NOMO-1 treated with DMSO at 0.1 percent for 48 hours (cell line): ENCODE results near the gene KIAA0232.
A peak's percentile ranks its signal among the peaks of the same experiment; 100 is the strongest.
"Not testable (repeated sequence)": the region's sequence is repeated elsewhere in the genome, so short reads cannot be mapped to it uniquely, and the experiment has no call there.

ENCODE experiments used
- DNase-seq: peaks from one replicate; lab custom pipeline; 2025; ENCODE audit not compliant: unreplicated experiment; lab: John Stamatoyannopoulos, UW

Gene KIAA0232

DNA sequence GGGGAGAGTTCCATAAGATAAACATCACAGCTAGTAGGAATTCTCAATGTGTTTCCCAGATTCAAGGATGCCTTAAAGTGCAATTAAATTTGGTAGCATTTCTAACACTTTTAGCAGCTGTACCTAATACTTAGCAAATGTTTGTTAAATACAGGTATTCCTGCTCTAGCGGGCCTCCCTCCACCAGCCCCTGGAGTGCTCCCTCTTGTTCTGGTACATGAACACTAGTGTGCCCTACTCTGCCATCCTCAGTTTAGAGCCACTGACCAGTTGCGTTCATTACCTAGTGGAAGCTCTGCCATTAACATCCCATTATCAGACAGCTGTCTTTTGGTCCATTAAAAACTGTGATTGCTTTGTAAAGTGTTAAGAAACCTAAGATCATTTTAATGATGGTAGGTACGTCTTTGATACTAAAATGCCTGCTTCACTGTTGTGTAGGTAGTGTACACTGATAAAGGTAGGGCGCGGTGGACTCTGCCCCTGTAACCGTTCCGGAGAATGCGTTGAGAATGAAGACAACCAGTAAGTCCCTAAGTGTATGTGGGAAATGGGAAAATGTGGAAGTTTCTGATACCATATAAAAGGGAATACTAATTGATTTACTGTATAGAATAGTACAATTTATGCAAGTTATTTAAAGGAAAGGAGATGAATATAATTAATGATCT, 21.7 kb downstream of the KIAA0232 start:
- DNase-seq: no peak

- DNase-seq: peak; percentile 21
Measured at GRCh38 chr4:6806924-6807626, 24.5 kb downstream of the KIAA0232 start.

- DNase-seq: no peak
Measured at GRCh38 chr4:6808259-6808658, 25.7 kb downstream of the KIAA0232 start.

DNA sequence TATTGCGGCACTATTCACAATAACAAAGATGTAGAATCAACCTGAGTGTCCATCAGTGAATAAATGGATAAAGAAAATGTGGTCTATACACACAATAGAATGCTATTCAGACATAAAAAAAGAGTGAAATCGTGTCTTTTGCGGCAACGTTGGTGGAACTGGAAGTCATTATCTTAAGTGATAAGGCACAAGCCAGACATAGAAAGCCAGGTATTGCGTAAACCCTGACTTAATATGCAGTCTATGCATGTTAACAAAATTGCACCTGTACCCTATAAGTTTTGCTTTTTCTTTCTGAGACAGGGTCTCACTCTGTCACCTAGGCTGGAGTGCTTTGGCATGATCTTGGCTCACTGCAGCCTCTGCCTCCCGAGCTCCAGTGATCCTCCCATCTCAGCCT, 28.6 kb downstream of the KIAA0232 start:
- DNase-seq: peak; percentile 54

GRCh38 chr4:6812766-6813165, 30.2 kb downstream of the KIAA0232 start:
- DNase-seq: peak; percentile 67

- no peak for DNase-seq
Measured at GRCh38 chr4:6813725-6814124, 31.2 kb downstream of the KIAA0232 start.

DNA sequence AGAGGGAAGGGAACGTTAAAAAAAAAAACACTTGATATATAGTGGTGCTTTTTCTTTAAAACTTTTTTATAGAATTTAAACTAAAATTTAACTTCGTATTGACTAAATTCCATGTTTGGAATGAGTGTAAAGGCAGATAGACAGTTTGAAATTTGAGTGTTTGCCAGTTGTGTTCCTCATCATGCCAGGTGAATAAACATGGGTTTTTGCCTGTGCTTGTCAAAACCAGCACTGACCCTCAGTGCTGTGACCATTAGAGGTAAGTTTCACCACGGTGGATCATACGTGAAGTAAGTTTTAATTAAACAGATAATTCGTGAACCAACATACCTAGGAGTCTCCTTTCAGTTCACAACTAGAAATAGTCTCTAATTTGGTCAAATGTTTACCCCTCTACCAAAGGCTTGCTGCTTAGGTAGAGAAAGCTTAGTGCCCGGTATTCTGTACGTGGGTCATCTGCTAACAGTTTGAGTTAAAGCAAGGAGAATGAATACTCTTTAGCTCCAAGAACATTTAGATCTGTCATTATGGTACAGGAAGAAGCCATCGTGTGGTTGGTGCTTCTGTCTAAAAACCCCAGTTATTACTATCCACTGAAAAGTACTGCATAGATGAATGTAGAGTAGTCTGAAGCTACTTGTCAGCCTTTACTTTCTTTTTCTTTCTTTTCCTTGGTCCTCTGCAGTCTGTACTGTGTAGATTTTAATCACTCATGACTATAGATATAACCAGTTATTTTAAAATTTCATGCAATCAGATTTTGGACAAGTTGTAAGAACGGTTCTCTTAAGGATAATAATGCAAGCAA, 32.7 kb downstream of the KIAA0232 start:
- DNase-seq: no peak

DNA sequence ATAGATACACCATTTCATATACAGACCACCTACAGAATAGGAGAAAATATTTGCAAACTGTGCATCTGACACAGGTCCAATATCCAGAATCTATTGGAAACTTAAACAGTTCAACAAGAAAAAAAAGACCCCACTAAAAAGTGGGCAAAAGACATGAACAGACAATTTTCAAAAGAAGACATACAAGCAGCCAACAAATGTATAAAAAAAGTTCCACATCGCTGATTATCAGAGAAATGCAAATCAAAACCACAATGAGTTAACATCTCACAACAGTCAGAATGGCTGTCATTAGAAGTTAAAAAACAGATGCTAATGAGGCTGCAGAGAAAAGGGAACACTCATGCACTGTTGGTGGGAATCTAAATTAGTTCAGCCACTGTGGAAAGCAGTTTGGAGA, 36.8 kb downstream of the KIAA0232 start:
- no peak for DNase-seq

GRCh38 chr4:6820695-6821094, 38.2 kb downstream of the KIAA0232 start:
- DNase-seq: no peak

- no peak for DNase-seq
Measured at GRCh38 chr4:6824071-6824470, 41.5 kb downstream of the KIAA0232 start.

DNA sequence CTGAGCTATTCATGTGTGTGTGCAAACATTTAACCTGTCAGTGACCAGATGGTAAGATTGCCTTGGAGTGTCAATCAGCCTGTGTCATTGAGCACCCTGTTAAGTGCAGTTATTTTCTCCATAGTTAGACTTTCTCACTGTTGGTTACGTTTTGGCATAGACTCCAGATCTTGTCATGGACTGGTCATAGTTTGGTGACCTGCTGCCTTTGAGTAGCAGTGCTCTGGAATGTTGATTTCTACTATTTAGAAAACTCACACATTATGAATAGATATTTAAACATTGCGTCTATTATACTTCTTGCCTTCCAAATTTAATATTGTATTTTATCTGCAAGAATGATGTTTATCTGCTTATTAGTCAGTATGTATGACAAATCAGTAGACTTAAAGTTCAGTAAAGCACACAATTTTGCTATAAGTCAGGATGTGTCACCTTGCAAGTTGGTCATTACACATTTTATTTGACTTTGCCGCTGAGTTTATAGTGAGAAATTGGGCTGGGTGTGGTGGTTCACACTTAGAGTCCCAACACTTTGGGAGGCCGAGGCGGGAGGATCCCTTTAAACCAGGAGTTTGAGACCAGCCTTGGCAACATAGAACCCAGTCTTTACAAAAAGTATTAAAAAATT, 42.4 kb downstream of the KIAA0232 start:
- no peak for DNase-seq

- DNase-seq: no peak
Measured at GRCh38 chr4:6825403-6825802, 42.9 kb downstream of the KIAA0232 start.

- DNase-seq: no peak
Measured at GRCh38 chr4:6826781-6827508, 44.4 kb downstream of the KIAA0232 start.

- no peak for DNase-seq
Measured at GRCh38 chr4:6829086-6829485, 46.6 kb downstream of the KIAA0232 start.

DNA sequence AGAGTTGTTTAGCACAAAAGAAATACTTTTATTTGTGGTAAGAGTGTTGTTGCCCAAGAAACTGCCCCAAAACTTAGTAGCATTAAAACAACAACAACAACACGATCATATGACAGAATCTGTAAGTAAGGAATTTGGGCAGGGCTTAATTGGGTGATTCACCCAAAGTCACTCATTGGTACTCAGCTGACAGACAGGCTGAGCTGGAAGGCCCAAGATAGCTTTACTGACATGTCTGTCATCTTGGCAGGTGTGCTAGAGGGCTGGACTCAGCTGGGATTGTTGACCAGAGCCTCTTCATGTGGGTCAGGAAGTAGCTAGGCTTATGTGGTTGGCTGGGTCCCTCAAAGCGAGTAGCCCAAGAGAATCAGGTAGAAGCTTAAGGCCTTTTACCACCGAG, 52.3 kb downstream of the KIAA0232 start:
- DNase-seq: no peak

GRCh38 chr4:6835616-6836015, 53.1 kb downstream of the KIAA0232 start:
- DNase-seq: not testable (repeated sequence)

GRCh38 chr4:6837106-6837505, 54.6 kb downstream of the KIAA0232 start:
- DNase-seq: not testable (repeated sequence)

DNA sequence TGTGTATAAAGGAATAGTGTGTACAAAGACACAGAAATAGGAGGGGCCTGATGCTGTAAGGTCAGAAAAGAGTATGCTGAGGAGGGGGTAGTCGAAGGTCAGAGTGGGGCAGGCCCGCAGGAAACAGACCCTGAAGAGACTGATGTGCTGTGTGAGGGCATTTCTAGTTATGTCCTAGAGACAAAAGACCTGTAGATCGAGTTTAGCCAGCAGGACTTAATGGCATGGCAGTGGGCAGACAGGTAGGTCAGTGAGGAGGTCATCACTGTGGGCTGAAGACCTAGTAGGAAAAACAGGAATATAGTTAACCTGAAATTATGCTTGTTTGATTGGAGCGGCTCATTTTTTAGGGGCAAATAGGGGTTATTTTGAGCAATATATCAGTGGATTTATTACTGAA, 57.1 kb downstream of the KIAA0232 start:
- DNase-seq: no peak

DNA sequence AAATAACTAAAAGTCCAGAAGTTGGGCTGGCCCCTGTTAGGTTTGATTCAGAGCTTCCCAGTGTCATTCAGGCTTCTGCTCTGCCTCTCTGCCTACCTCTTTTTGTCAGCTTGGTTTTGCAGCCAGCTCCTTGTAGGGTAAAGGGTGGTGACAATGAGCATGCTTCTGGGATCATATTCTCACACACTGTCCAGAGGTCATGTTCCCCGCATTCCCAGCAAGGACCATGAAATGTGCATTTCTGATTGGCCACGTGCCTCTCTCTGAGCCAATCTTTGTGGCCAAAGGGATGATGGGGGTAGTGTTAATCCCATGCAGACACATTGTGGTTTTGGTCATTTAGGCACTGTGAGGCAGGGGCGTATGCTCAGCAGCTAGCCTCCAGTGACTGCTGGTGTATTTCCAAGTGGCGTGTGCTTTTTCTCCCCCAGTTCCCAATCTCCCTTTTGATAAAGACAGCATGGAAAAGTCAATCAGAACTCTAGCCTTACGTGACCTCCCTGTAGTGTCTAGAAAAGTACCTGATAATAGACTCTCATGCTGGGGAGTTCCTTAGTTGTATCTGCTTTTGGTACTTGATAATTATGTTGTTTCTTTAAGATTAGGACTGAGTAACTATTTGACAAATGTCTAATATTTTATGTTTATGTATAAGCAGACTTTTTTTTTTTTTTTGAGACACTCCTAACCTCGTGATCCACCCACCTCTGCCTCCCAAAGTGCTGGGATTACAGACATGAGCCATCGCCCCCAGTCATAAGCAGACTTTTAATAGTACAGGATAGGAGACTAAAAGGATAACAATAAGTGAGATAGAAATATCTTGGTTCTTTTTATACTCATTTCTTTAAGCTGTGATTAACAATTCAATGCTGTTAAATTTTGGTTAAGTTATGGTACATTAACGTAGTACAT, 57.8 kb downstream of the KIAA0232 start:
- DNase-seq: no peak

- DNase-seq: no peak
Measured at GRCh38 chr4:6845027-6845426, 62.5 kb downstream of the KIAA0232 start.
